Stimulated activated CD4-positive, alpha-beta T cell treated with anti-CD3 and anti-CD28 coated beads, Interleukin-2, amount 100 ng/mL, for 48 hours (primary cell): ENCODE results near the gene POU2F3.

Experiments
- DNase-seq, 2 donors: peaks; one replicate each; pipeline ENCODE4 v3.0.0-alpha.2; 2020

POU2F3 gene

DNA sequence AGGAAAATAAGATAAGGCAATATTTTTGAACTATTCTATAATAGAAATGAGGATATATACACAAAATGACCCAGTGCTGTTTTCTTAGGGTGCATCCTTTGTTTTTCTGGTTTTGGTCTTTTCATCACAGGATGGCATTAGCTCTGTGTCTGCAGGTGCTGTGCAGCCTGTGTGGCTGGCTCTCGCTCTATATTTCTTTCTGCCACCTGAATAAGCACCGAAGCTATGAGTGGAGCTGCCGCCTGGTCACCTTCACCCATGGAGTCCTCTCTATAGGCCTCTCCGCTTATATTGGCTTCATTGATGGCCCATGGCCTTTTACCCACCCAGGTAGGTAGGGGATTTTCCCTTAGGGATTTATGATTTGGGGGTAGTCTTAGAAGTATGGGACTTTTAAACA, 87.4 kb downstream of the POU2F3 start:
- no peak for DNase-seq

DNA sequence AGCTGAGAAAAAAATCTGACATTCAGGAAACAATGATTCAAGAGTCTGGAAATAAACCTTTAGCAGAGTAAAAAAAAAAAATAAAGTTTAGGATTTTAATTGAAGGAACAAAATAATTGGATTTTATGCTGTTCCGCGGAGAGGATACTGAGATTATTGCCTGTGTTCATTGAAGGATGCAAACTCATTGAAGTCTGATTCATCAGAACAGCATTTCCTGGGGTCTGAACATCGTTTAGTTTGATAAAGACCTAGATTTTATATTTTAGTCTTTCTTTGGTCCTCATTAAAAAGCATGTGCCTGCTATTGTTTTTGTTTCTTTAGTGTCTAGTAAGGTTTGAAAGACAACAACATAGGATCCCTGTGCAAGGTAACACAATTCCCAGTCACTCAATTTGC, 89.6 kb downstream of the POU2F3 start:
- DNase-seq, result no peak

GRCh38 chr11:120330045-120330444, 90.1 kb downstream of the POU2F3 start:
- DNase-seq, result no peak

- no peak for DNase-seq
These were observed 91.5 kb downstream of the POU2F3 start for GRCh38 chr11:120331301-120331996.

DNA sequence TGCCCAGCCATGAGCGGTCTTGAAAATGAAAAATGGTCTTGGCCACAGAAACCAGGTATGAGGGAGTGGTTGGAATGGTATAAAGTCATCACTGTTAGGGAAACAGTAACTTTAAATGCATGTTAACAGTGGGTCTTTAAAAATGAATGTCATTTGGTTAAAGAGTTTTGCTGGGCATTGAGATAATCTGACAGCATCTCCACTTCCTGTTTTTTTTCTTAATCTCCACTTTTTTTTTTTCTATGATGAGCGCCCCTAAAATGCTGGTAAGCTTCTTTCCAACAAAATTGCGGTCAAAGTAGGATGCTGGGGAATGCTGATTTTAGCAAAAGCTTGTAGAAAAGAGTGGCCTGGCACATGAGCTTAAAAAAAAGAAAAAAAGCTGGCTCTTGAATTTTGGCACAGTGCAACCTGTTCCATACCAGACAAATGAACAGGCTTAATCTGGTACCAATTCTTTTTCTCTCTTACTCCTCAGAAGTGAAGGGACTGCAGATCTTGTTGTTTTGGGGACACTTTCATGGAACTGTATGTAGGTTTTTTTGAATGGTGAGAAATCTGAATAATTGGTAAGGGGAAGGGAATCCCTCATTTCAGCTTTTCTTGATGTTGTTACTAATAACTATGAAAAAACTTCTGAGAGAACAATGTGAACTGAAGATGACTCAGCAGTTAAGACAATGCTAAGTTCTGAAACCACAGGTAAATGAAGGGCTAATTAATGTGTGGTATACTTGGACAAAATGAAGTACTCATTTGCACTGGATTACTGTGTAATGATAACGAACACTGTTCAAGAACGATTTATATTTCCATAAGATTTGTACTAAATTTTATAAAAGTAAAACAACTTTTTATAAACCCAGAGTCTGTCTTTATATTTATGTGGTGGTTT, 93.1 kb downstream of the POU2F3 start:
- DNase-seq, result no peak

GRCh38 chr11:120333801-120334200, 93.9 kb downstream of the POU2F3 start:
- DNase-seq, result no peak

DNA sequence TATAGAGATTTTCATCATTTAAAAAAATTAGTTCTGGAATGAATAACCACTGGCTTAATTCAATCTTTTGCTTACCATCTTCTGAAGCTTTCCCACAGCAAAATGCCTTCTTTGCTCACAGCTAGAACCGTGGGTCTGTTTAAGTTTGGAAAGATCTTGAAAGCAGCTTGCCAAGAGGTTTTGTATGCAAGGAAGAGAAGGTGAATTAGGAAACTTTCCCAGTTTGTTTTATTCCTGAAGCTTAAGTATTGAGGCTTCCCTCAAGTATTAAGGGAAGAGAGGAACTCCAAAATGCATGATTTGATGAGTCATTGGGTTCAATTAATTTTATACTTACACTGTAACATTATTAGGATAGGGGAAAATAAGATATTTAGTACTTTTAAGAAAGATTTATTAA, 94.4 kb downstream of the POU2F3 start:
- no peak for DNase-seq

DNA sequence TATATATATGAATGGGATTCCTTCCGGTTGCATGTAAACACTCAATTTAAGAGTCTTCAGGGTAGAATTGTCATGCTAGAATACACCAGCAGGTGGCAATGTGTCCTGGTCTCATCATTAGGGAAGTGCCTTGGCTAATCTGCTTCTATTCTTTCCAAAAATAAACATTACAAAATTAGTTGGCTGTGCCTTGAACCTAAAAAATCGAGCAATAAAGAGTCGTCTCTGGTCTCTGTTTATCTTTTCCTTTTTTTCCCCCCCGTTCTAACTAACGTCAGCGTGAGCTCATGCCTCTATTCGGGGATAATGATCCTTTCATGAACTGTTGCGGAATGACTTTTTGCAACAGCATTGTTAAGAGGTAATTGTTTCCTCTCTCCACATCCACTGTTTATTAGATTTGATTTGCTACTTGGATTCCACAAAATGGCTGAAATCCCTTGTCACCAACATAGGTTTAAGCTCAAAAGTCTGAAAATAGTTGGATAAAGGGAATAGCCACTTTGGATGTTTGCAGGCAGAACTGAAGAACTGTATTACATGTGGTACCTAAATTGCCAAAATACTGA, 95.0 kb downstream of the POU2F3 start:
- peak; percentile 61 to 71 for DNase-seq

DNA sequence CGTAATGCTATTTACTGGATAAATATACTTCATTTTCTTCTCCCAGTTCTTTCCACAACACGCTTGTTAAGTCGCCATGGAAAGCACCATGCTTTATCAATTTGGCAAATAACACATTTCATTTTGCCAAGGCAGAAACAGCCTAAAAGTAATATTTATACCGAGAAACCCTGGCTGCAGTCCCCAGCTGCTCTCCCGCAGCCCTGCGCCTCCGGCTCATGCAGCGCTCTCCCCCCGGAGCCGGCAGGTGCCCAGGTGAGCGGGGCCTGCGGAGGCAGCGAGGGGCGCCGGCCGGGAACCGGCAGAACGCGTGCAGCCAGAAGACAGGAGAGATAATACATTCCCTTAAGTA, 95.6 kb downstream of the POU2F3 start:
- DNase-seq, result peak in 1 of 2 donors; percentile 22

DNA sequence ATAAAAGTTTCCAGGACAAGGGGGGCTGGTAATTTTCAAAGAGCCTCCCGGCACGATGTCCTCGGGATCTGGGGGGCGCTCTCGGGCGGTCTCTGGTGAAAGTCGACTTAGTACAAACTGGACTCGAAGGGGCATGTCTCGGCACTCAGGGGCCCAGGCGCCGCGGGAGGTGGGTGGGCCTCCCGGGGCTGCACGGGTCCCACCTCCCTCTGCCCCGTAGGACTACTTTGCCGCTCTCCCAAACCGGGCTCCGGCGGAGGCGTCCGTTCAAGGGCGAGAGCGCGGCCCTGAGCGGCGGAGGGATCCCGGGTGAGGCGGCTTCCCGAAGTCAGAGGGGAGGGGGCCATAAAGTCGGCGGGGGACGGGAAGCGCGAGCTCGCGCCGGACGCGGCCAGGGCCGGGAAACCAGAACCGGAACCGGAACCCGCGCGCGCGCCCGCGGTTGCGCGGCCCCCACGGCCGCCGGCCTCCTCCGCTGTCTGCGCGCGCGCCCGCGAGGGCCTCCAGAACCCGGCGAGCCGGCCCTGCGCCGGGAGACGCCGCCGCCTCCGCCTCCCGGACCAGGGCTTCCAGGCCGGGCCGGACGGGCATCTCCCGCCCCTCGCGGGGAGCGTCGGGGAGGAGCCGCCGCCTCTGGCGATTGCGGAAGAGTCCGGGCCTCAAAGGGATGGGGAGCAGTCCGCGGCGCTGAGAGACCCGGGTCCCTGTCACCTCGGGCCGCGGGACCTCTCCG, 96.1 kb downstream of the POU2F3 start, which contains the start of gene ARHGEF12:
TSS of gene ARHGEF12 (plus strand) at position 506 of the 733 bp plus-strand sequence. CDS start 831 bp downstream, outside the sequence.
- peak; percentile 76 to 80 for DNase-seq

DNA sequence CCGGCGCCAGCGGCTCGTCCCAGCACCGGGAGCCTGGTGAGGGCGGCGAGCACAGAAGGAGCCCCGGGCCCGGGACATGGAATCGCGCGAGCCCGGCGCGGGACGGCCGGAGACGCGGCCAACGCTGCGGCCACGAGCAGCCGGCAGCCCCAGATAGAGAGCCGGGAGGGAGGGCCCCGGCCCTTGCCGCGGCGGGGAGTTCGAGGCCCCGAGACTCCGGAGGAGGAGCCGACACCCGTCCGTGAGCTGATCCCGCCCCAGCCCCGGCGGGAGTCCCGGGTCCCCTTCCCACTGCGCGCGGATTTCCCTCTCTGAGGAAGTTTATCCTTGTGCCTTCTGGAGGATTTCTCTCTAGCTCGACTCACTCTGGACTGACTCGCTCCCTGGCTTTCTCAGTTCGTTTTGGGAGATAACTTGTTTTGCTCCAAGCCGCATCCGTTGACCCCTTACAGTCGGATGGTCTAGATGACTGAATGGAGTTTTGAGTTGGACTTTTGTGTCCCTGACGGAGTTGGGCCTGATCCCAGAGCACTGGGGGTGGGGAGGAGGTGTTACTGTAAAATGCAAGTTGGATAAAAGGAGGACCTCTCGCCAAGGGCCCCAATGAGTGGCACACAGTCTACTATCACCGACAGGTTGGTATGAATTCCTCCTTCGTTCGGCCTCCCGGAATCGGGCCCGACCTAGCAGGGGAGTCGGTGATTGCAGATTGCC, 96.9 kb downstream of the POU2F3 start:
- peak; percentile 15 to 29 for DNase-seq

- DNase-seq, result no peak
These were observed 97.6 kb downstream of the POU2F3 start for GRCh38 chr11:120337355-120338106.

DNA sequence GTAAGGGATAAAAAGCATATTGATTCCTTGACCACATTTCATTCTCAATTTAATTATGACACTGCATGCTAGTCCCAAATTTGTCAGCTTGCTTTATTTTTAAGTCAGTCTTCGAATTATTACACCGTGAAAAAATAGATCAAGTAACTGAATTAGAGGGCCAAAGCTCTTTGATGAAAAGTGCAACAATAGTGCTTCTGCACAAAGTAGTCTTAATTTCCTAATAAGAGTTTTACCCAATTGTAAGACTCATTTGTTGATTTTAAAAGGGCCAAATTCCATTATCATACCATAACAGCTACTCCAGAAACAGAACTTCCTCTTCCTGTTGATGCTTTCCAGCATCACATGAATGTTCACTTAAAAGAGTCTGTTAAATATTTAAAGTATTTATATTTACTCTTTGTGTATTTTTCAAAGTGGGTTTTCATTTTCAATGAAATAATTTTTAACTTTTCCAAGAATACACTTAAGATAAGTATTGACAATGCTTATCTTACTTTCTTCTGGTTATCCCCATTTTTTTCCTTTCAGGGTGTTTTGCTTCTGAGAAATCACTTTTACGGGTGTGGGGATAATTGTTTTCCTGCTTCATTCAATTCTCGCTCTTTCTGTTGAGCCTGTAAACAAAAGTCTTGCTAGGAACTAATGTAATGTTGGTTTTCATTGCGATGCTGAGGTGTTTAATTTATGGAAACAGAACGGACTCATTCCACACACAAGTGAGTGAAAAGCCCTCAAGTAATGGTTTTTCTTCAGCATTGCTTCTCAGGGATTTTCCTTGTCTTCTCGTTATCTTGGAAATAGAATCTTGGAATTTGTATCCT, 98.4 kb downstream of the POU2F3 start:
- DNase-seq, result no peak

GRCh38 chr11:120339394-120339890, 99.5 kb downstream of the POU2F3 start:
- DNase-seq, result no peak

DNA sequence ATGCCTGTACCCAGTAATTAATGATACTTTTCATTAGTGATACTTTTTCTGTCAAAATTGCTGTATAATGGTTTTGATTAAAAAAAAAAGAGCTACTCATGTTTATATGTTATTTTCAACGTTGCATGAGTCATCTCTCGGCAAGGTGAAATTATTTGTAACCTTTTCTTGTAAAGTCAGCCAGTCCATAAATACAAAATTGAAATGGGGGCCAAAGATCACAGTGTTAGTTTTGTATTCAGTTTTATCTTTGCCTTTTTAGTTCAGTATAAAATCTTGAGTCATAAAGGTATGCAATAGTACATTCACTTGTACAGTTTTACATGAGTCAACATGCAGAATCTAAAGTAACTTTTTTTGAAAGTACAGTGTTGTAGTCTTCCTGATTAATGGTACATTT, 100.6 kb downstream of the POU2F3 start:
- no peak for DNase-seq

- DNase-seq, result no peak
These were observed 102.3 kb downstream of the POU2F3 start for GRCh38 chr11:120342226-120342625.

- DNase-seq, result no peak
These were observed 102.7 kb downstream of the POU2F3 start for GRCh38 chr11:120342678-120343077.

- no peak for DNase-seq
These were observed 103.5 kb downstream of the POU2F3 start for GRCh38 chr11:120343429-120343828.

GRCh38 chr11:120344302-120345004, 104.5 kb downstream of the POU2F3 start:
- DNase-seq, result peak; percentile 18 to 31

GRCh38 chr11:120346233-120346632, 106.3 kb downstream of the POU2F3 start:
- no peak for DNase-seq
